H1 (cell line): ENCODE data around the gene MAK.

Experiments
- CHD2 ChIP-seq: IDR thresholded peaks from 2 replicates; pipeline ENCODE4 v1.6.1; 2012; ENCODE audit warnings: low read length, improper control_type of control experiment
- CTCF ChIP-seq, 3 experiments: IDR thresholded peaks; 1 replicate in 2 of 3; 2 replicates in 1 of 3; pipeline versions ENCODE4 v1.5.1 to v1.6.1; 2011; ENCODE audit warnings: low read length in 3 of 3, mild to moderate bottlenecking in 3 of 3, inconsistent platforms in 2 of 3, low read depth in 1 of 3, moderate library complexity in 1 of 3; ENCODE audit not compliant: insufficient read depth in 1 of 3; ENCODE audit errors: control extremely low read depth in 1 of 3
- MAX ChIP-seq: IDR thresholded peaks from 2 replicates; pipeline ENCODE4 v1.6.1; 2012; ENCODE audit warnings: inconsistent platforms
- POLR2A ChIP-seq, 2 experiments: IDR thresholded peaks; 1 replicate in 1 of 2; 2 replicates in 1 of 2; pipeline ENCODE4 v1.6.1; 2011; ENCODE audit warnings: low read depth in 2 of 2, low read length in 2 of 2, mild to moderate bottlenecking in 2 of 2; ENCODE audit errors: control extremely low read depth in 1 of 2
- RAD21 ChIP-seq, 2 experiments: IDR thresholded peaks in 1 of 2; conservative IDR thresholded peaks in 1 of 2; 2 replicates each; pipeline ENCODE4 v1.6.1; 2011; ENCODE audit warnings: low read depth in 2 of 2, low read length in 2 of 2, improper control_type of control experiment in 1 of 2, inconsistent platforms in 1 of 2, mild to moderate bottlenecking in 1 of 2, moderate library complexity in 1 of 2
- RXRA ChIP-seq: IDR thresholded peaks from 2 replicates; pipeline ENCODE4 v1.6.1; 2011; ENCODE audit warnings: low read depth, mild to moderate bottlenecking, low read length, moderate library complexity; ENCODE audit not compliant: insufficient read depth
- SIN3A ChIP-seq, 2 experiments: IDR thresholded peaks in 1 of 2; conservative IDR thresholded peaks in 1 of 2; 2 replicates each; pipeline ENCODE4 v1.6.1; 2011 to 2012; ENCODE audit warnings: low read length in 2 of 2, improper control_type of control experiment in 1 of 2, low read depth in 1 of 2, mild to moderate bottlenecking in 1 of 2
- SIRT6 ChIP-seq: IDR thresholded peaks from one replicate; pipeline ENCODE4 v1.7.1; 2012; ENCODE audit warnings: low read length, inconsistent platforms
- ZNF274 ChIP-seq: IDR thresholded peaks from 2 replicates; pipeline ENCODE4 v1.7.0; 2012; ENCODE audit warnings: low read length, borderline replicate concordance; ENCODE audit errors: extremely low read depth

DNA sequence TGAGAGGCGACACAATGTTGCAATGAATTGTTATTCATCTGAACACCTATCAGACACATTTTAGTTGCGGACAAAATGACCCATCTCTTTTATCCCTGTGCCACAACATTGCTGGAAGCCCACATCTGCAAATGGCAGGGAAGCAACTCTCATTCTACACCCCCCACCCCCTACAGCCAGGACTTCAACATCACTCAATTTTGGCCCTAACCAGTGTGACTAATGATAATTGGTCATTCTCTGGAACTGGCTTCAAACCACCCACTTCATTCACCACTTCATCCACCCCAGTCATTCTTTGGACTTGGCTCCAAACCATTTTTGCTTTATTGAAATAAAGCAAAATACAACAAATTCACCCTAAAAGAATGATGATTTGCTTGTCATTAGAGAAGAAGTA lies 42.0 kb upstream of the MAK start:
- TF ChIP-seq POLR2A (IDR thresholded peaks at IDR 0.05; ENCODE audit: control extremely low read depth in 1 of 2, low read depth in 2 of 2, low read length in 2 of 2) (no peak), MAX (no peak), RAD21 (IDR thresholded peaks at IDR 0.05 in 1 of 2, conservative IDR thresholded peaks at IDR 0.05 in 1 of 2; ENCODE audit: low read depth in 2 of 2, low read length in 2 of 2) (no peak), CTCF (IDR thresholded peaks at IDR 0.05; ENCODE audit: control extremely low read depth in 1 of 3, insufficient read depth in 1 of 3, low read depth in 1 of 3, low read length in 3 of 3) (no peak), SIRT6 (no peak), SIN3A (conservative IDR thresholded peaks at IDR 0.05 in 1 of 2, IDR thresholded peaks at IDR 0.05 in 1 of 2; ENCODE audit: low read depth in 1 of 2, low read length in 2 of 2) (no peak), ZNF274 (no peak), RXRA (no peak), CHD2 (no peak)
